ENCODE measurements around the gene ANKRD9. TPM values are rescaled to one million over a fixed set of nuclear protein-coding genes. Genes with fewer than 3 reads are reported as not detected.
"Not testable (repeated sequence)": the region's sequence is repeated elsewhere in the genome, so short reads cannot be mapped to it uniquely, and the experiment has no call there.

Gene ANKRD9
- polyA plus RNA-seq, 1 donor from 2014 or later: 1.5 TPM

DNA sequence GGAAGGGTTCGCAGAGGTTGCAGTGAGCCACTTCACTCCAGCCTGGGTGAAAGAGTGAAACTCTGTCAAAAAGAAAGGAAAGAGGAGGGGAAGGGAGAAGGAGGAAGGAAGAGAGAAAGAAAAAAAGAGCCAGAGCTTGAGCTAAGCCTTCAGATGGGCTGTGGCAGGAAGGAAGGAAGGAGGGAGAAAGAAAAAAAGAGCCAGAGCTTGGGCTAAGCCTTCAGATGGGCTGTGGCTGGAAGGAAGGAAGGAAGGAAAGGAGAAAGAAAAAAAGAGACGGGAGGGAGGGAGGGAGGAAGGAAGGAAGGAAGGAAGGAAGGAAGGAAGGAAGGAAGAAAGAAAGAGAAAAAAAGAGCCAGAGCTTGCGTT lies 13.6 kb upstream of the ANKRD9 start:
- TF ChIP-seq EP300 (conservative IDR thresholded peaks at IDR 0.05; ENCODE audit: poor library complexity, severe bottlenecking) (no peak), RAD21 (conservative IDR thresholded peaks at IDR 0.05) (no peak), SMC3 (conservative IDR thresholded peaks at IDR 0.05; ENCODE audit: poor library complexity) (no peak), CTCF (IDR thresholded peaks at IDR 0.05; ENCODE audit: poor library complexity, severe bottlenecking) (no peak), POLR2AphosphoS5 (IDR thresholded peaks at IDR 0.05) (no peak), EZH2 (IDR thresholded peaks at IDR 0.05; ENCODE audit: borderline replicate concordance, insufficient read depth, low read length, poor library complexity, severe bottlenecking) (no peak), MXI1 (conservative IDR thresholded peaks at IDR 0.05; ENCODE audit: poor library complexity, severe bottlenecking) (no peak), REST (IDR thresholded peaks at IDR 0.05; ENCODE audit: borderline replicate concordance) (no peak), TAF1 (IDR thresholded peaks at IDR 0.05; ENCODE audit: low read depth) (no peak)
- Histone ChIP-seq H2AFZ (ENCODE audit: low read depth, low read length) (no peak overlapping the region), H3K27ac (ENCODE audit: low read length) (no peak overlapping the region), H3K9me2 (ENCODE audit: insufficient read depth, low read length) (no peaks in the 10 kb centered on the region), H3K36me3 (ENCODE audit: insufficient read depth, low read length) (no peaks in the 10 kb centered on the region), H3K9me3 (ENCODE audit: low read length) (no peaks in the 10 kb centered on the region), H3K79me2 (replicated peaks; ENCODE audit: insufficient read depth, low read length) (no peaks in the 10 kb centered on the region), H3K4me2 (ENCODE audit: low read length) (no peak overlapping the region), H4K20me1 (ENCODE audit: insufficient read depth) (no peaks in the 10 kb centered on the region), H3K9ac (ENCODE audit: low read length) (no peak overlapping the region), H3F3A (ENCODE audit: insufficient read depth, low read length, poor library complexity, severe bottlenecking) (no peaks in the 10 kb centered on the region), H3K4me3 (ENCODE audit: low read length) (no peak overlapping the region), H3K27me3 (ENCODE audit: insufficient read depth, low read depth, low read length) (no peaks in the 10 kb centered on the region)

DNA sequence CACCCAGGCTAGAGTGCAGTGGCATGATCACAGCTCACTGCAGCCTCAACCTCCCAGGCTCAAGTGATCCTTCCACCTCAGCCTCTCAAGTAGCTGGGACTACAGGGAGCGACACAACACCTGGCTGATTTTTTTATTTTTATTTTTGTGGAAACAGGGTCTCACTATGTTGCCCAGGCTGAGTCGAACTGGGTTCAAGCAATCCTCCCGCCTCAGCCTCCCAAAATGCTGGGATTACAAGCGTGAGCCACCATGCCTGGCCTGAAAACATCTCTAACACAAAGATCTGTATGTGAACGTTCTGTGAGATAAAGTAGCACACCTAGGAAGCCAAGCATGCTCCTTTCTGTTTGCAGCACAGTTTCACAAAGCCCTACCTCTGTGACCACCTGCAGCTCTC lies 10.1 kb upstream of the ANKRD9 start:
- H3K9me2 ChIP-seq (ENCODE audit: insufficient read depth, low read length); H3K36me3 ChIP-seq (ENCODE audit: insufficient read depth, low read length); H3K27me3 ChIP-seq (ENCODE audit: insufficient read depth, low read depth, low read length); H3K27ac ChIP-seq (ENCODE audit: low read length); H2AFZ ChIP-seq (ENCODE audit: low read depth, low read length); H3K9ac ChIP-seq (ENCODE audit: low read length); H4K20me1 ChIP-seq (ENCODE audit: insufficient read depth); H3K4me2 ChIP-seq (ENCODE audit: low read length); H3K4me3 ChIP-seq (ENCODE audit: low read length); H3F3A ChIP-seq (ENCODE audit: insufficient read depth, low read length, poor library complexity, severe bottlenecking); H3K79me2 ChIP-seq (replicated peaks; ENCODE audit: insufficient read depth, low read length); H3K9me3 ChIP-seq (ENCODE audit: low read length): not testable (repeated sequence)

DNA sequence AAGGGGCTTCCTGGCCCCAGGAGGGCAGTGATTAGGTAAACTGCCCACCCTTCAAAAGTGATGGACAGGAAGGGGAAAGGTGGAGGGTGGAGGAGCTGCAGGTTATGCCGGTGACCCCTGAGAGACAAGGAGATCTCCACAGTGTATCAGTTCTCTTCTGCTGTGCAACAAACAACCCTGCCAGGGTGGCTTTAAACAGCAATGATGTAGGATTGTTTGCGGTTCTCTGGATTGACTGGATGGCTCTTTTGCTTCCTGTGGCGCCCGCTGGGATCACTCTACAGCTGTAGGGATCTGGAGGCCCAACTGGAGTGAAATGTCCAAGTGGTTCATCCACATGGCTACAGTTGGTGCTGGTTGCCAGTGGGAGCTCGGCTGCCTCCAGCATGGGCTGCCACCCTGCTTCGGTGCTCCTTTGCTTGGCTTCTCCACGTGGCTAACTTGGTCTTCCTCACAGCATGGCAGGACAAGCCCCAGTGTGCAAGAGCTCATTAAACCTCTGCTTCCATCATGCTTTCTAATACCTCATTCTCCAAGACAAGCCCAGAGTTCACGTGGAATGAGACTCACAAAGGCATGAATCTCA lies 8.6 kb upstream of the ANKRD9 start:
- Histone ChIP-seq H3K36me3 (ENCODE audit: insufficient read depth, low read length) (no peaks in the 10 kb centered on the region), H3K79me2 (replicated peaks; ENCODE audit: insufficient read depth, low read length) (no peaks in the 10 kb centered on the region), H4K20me1 (ENCODE audit: insufficient read depth) (no peaks in the 10 kb centered on the region), H3K9me2 (ENCODE audit: insufficient read depth, low read length) (no peaks in the 10 kb centered on the region), H3K9me3 (ENCODE audit: low read length) (no peaks in the 10 kb centered on the region), H3K4me3 (ENCODE audit: low read length) (no peak overlapping the region), H3K27ac (ENCODE audit: low read length) (no peak overlapping the region), H3K27me3 (ENCODE audit: insufficient read depth, low read depth, low read length) (no peaks in the 10 kb centered on the region), H3K4me2 (ENCODE audit: low read length) (no peak overlapping the region), H2AFZ (ENCODE audit: low read depth, low read length) (no peak overlapping the region), H3F3A (ENCODE audit: insufficient read depth, low read length, poor library complexity, severe bottlenecking) (no peaks in the 10 kb centered on the region), H3K9ac (ENCODE audit: low read length) (no peak overlapping the region)
- TF ChIP-seq MXI1 (conservative IDR thresholded peaks at IDR 0.05; ENCODE audit: poor library complexity, severe bottlenecking): no peak
- no peak for TF ChIP-seq EP300 (conservative IDR thresholded peaks at IDR 0.05; ENCODE audit: poor library complexity, severe bottlenecking)
- no peak for TF ChIP-seq RAD21 (conservative IDR thresholded peaks at IDR 0.05)
- TF ChIP-seq REST (IDR thresholded peaks at IDR 0.05; ENCODE audit: borderline replicate concordance): no peak
- no peak for TF ChIP-seq SMC3 (conservative IDR thresholded peaks at IDR 0.05; ENCODE audit: poor library complexity)
- TF ChIP-seq EZH2 (IDR thresholded peaks at IDR 0.05; ENCODE audit: borderline replicate concordance, insufficient read depth, low read length, poor library complexity, severe bottlenecking): no peak
- TF ChIP-seq POLR2AphosphoS5 (IDR thresholded peaks at IDR 0.05): no peak
- no peak for TF ChIP-seq TAF1 (IDR thresholded peaks at IDR 0.05; ENCODE audit: low read depth)
- TF ChIP-seq CTCF (IDR thresholded peaks at IDR 0.05; ENCODE audit: poor library complexity, severe bottlenecking): no peak

Measured in neural cell (in vitro differentiated cells).